OCI-LY3 (cell line): Measurements from ENCODE around the gene SMAD3.

Source experiments
- CTCF ChIP-seq: fragments of 200-600, 300-600 bp; sonication (generic); IDR thresholded peaks from 2 replicates; pipeline ENCODE4 v1.5.1; 2014; ENCODE audit warnings: antibody characterized with exemption, low read length, low read depth
- EZH2phosphoT487 ChIP-seq: fragments of 200-600 bp; shearing (Covaris generic); IDR thresholded peaks from 2 replicates; pipeline ENCODE4 v1.6.1; 2018; ENCODE audit warnings: antibody characterized with exemption, mixed run types, low read depth

GRCh38 chr15:67133738-67134066 lies 68.3 kb downstream of the SMAD3 start:
- no peak for TF ChIP-seq CTCF
- TF ChIP-seq EZH2phosphoT487 = no peak
